ENCODE measurements around the gene AK1.

- no peak for TF ChIP-seq POLR2AphosphoS5 (IDR thresholded peaks at IDR 0.05; ENCODE audit: low read depth, low read length)
- peak; percentile 37 to 56 (median 45); a peak in 3 of 4 replicates for TF ChIP-seq CTCF (IDR thresholded peaks at IDR 0.05; ENCODE audit: control extremely low read depth in 1 of 3, insufficient read depth in 1 of 3, low read depth in 1 of 3, low read length in 3 of 3)
- TF ChIP-seq ZNF274 (IDR thresholded peaks at IDR 0.05; ENCODE audit: borderline replicate concordance, extremely low read depth, low read length) = no peak
- TF ChIP-seq YY1 (IDR thresholded peaks at IDR 0.05; ENCODE audit: low read depth, low read length) = no peak
- no peak for TF ChIP-seq EZH2 (IDR thresholded peaks at IDR 0.05; ENCODE audit: low read depth, low read length, severe bottlenecking)
- TF ChIP-seq MAFK (IDR thresholded peaks at IDR 0.05; ENCODE audit: low read depth, low read length) = no peak
- no peak for TF ChIP-seq EP300 (IDR thresholded peaks at IDR 0.05; ENCODE audit: borderline replicate concordance in 1 of 2, low read depth in 2 of 2, low read length in 2 of 2)
- TF ChIP-seq KDM5A (IDR thresholded peaks at IDR 0.05; ENCODE audit: low read length) = no peak
- TF ChIP-seq GTF2F1 (IDR thresholded peaks at IDR 0.05; ENCODE audit: borderline replicate concordance, low read depth, low read length) = no peak
- no peak for TF ChIP-seq BACH1 (IDR thresholded peaks at IDR 0.05; ENCODE audit: low read length)
- no peak for TF ChIP-seq TAF7 (optimal IDR thresholded peaks at IDR 0.05; ENCODE audit: borderline replicate concordance, low read depth, low read length)
- TF ChIP-seq ATF2 (IDR thresholded peaks at IDR 0.05; ENCODE audit: low read length) = no peak
- TF ChIP-seq JUND (IDR thresholded peaks at IDR 0.05; ENCODE audit: low read length) = no peak
Measured at GRCh38 chr9:127918183-127919107, 41.0 kb upstream of the AK1 start.

Measured in H1 (cell line).